H1 (cell line): ENCODE data around the gene PRKAR2A. TPM values are rescaled to one million over a fixed set of nuclear protein-coding genes. Genes with fewer than 3 reads are reported as not detected.

ENCODE experiments used
- CTCF ChIA-PET: fragments of 300-600 bp; sonication (Branson Sonifier 250); formaldehyde crosslinking; loops from one replicate; lab custom pipeline; 2021; ENCODE audit not compliant: partially characterized antibody; lab: Charles Lee
- POLR2A ChIA-PET: fragments of 300-600 bp; sonication (Branson Sonifier 250); formaldehyde crosslinking; loops from one replicate; lab custom pipeline; 2021; ENCODE audit warnings: inconsistent platforms; ENCODE audit not compliant: partially characterized antibody; lab: Charles Lee
- DNase-seq, 2 experiments: peaks; one replicate each; pipeline versions ENCODE4 v3.0.0 to v3.0.0-alpha.2; 2010 to 2022; ENCODE audit warnings: low spot score in 2 of 2, low read depth in 1 of 2, mixed read lengths in 1 of 2
- FAIRE-seq: peaks from 2 replicates; lab custom pipeline; 2011; peaks lifted over from hg19 to GRCh38; lab: Jason Lieb, UNC
- H2AFZ ChIP-seq: 2 replicates; pipeline ENCODE4 v1.8.1; 2012; ENCODE audit warnings: low read length, inconsistent platforms
- H2AK5ac ChIP-seq: 2 replicates; pipeline ENCODE4 v1.6.1; 2013; ENCODE audit warnings: low read depth, low read length
- H2BK120ac ChIP-seq: replicated peaks from 2 replicates; pipeline ENCODE3; 2013; ENCODE audit warnings: low read depth, low read length, inconsistent platforms
- H2BK12ac ChIP-seq: 2 replicates; pipeline ENCODE4 v1.6.1; 2013; ENCODE audit warnings: low read depth, low read length
- H2BK15ac ChIP-seq: 2 replicates; pipeline ENCODE4 v1.6.1; 2013; ENCODE audit warnings: low read length
- H2BK20ac ChIP-seq: 2 replicates; pipeline ENCODE4 v1.6.1; 2013; ENCODE audit warnings: low read length
- H2BK5ac ChIP-seq: 2 replicates; pipeline ENCODE4 v1.6.1; 2013; ENCODE audit warnings: low read depth, low read length
- H3K14ac ChIP-seq: 2 replicates; pipeline ENCODE4 v1.6.1; 2013; ENCODE audit warnings: inconsistent platforms; ENCODE audit not compliant: insufficient read length
- H3K18ac ChIP-seq: 2 replicates; pipeline ENCODE4 v1.6.1; 2013; ENCODE audit warnings: low read length; ENCODE audit errors: extremely low read depth
- H3K23ac ChIP-seq: 2 replicates; pipeline ENCODE4 v1.6.1; 2013; ENCODE audit warnings: inconsistent platforms; ENCODE audit not compliant: insufficient read length
- H3K23me2 ChIP-seq: 2 replicates; pipeline ENCODE4 v1.6.1; 2013; ENCODE audit warnings: low read depth, low read length
- H3K27ac ChIP-seq: 2 replicates; pipeline ENCODE4 v1.6.1; 2011; ENCODE audit warnings: low read depth, low read length, inconsistent platforms
- H3K27me3 ChIP-seq, 4 experiments: replicated peaks in 1 of 4; 1 replicate in 1 of 4; 2 replicates in 3 of 4; pipeline versions ENCODE4 v1.6.1 to v1.8.1; 2011 to 2013; ENCODE audit warnings: low read length in 3 of 4, mild to moderate bottlenecking in 3 of 4, inconsistent platforms in 2 of 4, mixed read lengths in 2 of 4, moderate library complexity in 1 of 4; ENCODE audit not compliant: control insufficient read depth in 3 of 4, insufficient read depth in 3 of 4; ENCODE audit errors: extremely low read depth in 1 of 4
- H3K36me3 ChIP-seq, 4 experiments: 2 replicates each; pipeline versions ENCODE4 v1.6.1 to v1.8.1; 2011 to 2013; ENCODE audit warnings: mild to moderate bottlenecking in 4 of 4, low read length in 3 of 4, moderate library complexity in 2 of 4, control low read depth in 1 of 4, inconsistent platforms in 1 of 4; ENCODE audit not compliant: insufficient read depth in 4 of 4, control insufficient read depth in 2 of 4
- H3K4ac ChIP-seq: replicated peaks from 2 replicates; pipeline ENCODE3; 2013; ENCODE audit warnings: low read length, low read depth, mixed read lengths, inconsistent platforms; ENCODE audit not compliant: insufficient read length
- H3K4me1 ChIP-seq, 4 experiments: replicated peaks in 1 of 4; 1 replicate in 1 of 4; 2 replicates in 3 of 4; pipeline versions ENCODE4 v1.6.1 to v1.8.1; 2011 to 2013; ENCODE audit warnings: low read length in 3 of 4, inconsistent platforms in 2 of 4, mixed read lengths in 1 of 4; ENCODE audit not compliant: insufficient read depth in 4 of 4, control insufficient read depth in 3 of 4
- H3K4me2 ChIP-seq, 2 experiments: 2 replicates each; pipeline versions ENCODE4 v1.6.1 to v1.8.1; 2011 to 2013; ENCODE audit warnings: low read depth in 2 of 2, low read length in 2 of 2, control low read depth in 1 of 2, inconsistent platforms in 1 of 2, mild to moderate bottlenecking in 1 of 2; ENCODE audit not compliant: insufficient read depth in 1 of 2
- H3K4me3 ChIP-seq, 4 experiments: fragments of 200-600, 300-600 bp in 1 of 4; sonication (generic), shearing (Covaris generic), sonication (Bioruptor Twin) in 1 of 4; 2 replicates each; pipeline versions ENCODE4 v1.5.1 to v1.8.1; 2011 to 2016; ENCODE audit warnings: low read length in 4 of 4, low read depth in 3 of 4, control low read depth in 2 of 4, inconsistent platforms in 2 of 4, mild to moderate bottlenecking in 2 of 4, mixed read lengths in 1 of 4, moderate library complexity in 1 of 4; ENCODE audit not compliant: insufficient read depth in 2 of 4; ENCODE audit errors: extremely low read depth in 1 of 4
- H3K56ac ChIP-seq: replicated peaks from 2 replicates; pipeline ENCODE3; 2013; ENCODE audit warnings: low read depth, mild to moderate bottlenecking, mixed read lengths, low read length, inconsistent platforms; ENCODE audit not compliant: insufficient read length
- H3K79me1 ChIP-seq: 2 replicates; pipeline ENCODE4 v1.6.1; 2013; ENCODE audit warnings: low read depth, low read length, control low read depth
- H3K79me2 ChIP-seq, 2 experiments: 2 replicates each; pipeline versions ENCODE4 v1.6.1 to v1.8.1; 2012 to 2013; ENCODE audit warnings: low read length in 2 of 2, mild to moderate bottlenecking in 2 of 2, inconsistent platforms in 1 of 2; ENCODE audit not compliant: insufficient read depth in 2 of 2, control insufficient read depth in 1 of 2
- H3K9ac ChIP-seq, 4 experiments: replicated peaks in 1 of 4; 1 replicate in 1 of 4; 2 replicates in 3 of 4; pipeline versions ENCODE4 v1.6.1 to v1.8.1; 2011 to 2013; ENCODE audit warnings: low read depth in 3 of 4, low read length in 3 of 4, control low read depth in 2 of 4, mild to moderate bottlenecking in 2 of 4, moderate library complexity in 2 of 4, inconsistent platforms in 1 of 4; ENCODE audit errors: extremely low read depth in 1 of 4
- H3K9me3 ChIP-seq, 2 experiments: 2 replicates each; pipeline versions ENCODE4 v1.6.1 to v1.8.1; 2012 to 2013; ENCODE audit warnings: mild to moderate bottlenecking in 2 of 2, moderate library complexity in 2 of 2, control low read depth in 1 of 2, inconsistent platforms in 1 of 2, low read depth in 1 of 2, low read length in 1 of 2, mixed read lengths in 1 of 2; ENCODE audit not compliant: insufficient read depth in 2 of 2
- H4K20me1 ChIP-seq, 2 experiments: replicated peaks in 1 of 2; 2 replicates each; pipeline versions ENCODE3 to v1.8.1; 2011 to 2013; ENCODE audit warnings: inconsistent platforms in 2 of 2, low read length in 2 of 2, mild to moderate bottlenecking in 1 of 2; ENCODE audit not compliant: insufficient read depth in 2 of 2, control insufficient read depth in 1 of 2
- H4K5ac ChIP-seq: 2 replicates; pipeline ENCODE4 v1.6.1; 2013; ENCODE audit warnings: low read length, low read depth, mixed read lengths, inconsistent platforms; ENCODE audit not compliant: insufficient read length
- H4K8ac ChIP-seq: 2 replicates; pipeline ENCODE4 v1.8.0; 2013; ENCODE audit warnings: mild to moderate bottlenecking, moderate library complexity, low read length, inconsistent platforms; ENCODE audit not compliant: insufficient read depth; ENCODE audit errors: extremely low read depth
- H4K91ac ChIP-seq: replicated peaks from 2 replicates; pipeline ENCODE3; 2013; ENCODE audit warnings: low read length, mixed read lengths, inconsistent platforms; ENCODE audit not compliant: insufficient read length
- WGBS, 2 experiments: shearing (Covaris generic) in 1 of 2; methylation state at CpG; one replicate each; pipeline versions ENCODE4 v1.1.6 to v1.1.7; 2013 to 2015; ENCODE audit warnings: low lambda C conversion rate in 2 of 2, mixed read lengths in 2 of 2, inconsistent platforms in 1 of 2, low coverage in 1 of 2, missing lambda C conversion rate in 1 of 2; ENCODE audit not compliant: insufficient replicate concordance in 2 of 2, insufficient coverage in 1 of 2, insufficient read length in 1 of 2; ENCODE audit errors: extremely low coverage in 1 of 2, missing lambda C conversion rate in 1 of 2; 5-methylcytosine and 5-hydroxymethylcytosine counted together
- polyA plus RNA-seq, 7 experiments: library from polyadenylated mRNA; depleted of rRNA in 3 of 7; stranded (reverse) in 5 of 7; unstranded in 2 of 7; fragments of >200 nt in 5 of 7; fragments of 200-250 nt in 2 of 7; gene quantifications; 1 replicate in 5 of 7; 2 replicates in 1 of 7; 4 replicates in 1 of 7; pipeline versions ENCODE4 v1.2.1 to v1.2.3, GENCODE V29; 2011 to 2013; ENCODE audit warnings: missing spikeins in 2 of 7, mixed read lengths in 2 of 7
- total RNA-seq: library from RNA; stranded (reverse); fragmentation: NEBNext Ultra II Directional; extraction: Animal tissue kit (Norgen Biotek cat#: 25700); gene quantifications from 2 replicates; pipeline ENCODE4 v1.2.1, GENCODE V29; 2021
- TF ChIP-seq, protein P1 (sequence below), 3 experiments: IDR thresholded peaks; 1 replicate in 2 of 3; 2 replicates in 1 of 3; pipeline versions ENCODE4 v1.5.1 to v1.6.1; 2011; ENCODE audit warnings: low read length in 3 of 3, mild to moderate bottlenecking in 3 of 3, inconsistent platforms in 2 of 3, low read depth in 1 of 3, moderate library complexity in 1 of 3; ENCODE audit not compliant: insufficient read depth in 1 of 3; ENCODE audit errors: control extremely low read depth in 1 of 3

PRKAR2A gene
- total and polyA plus RNA-seq, 2 of the 8 experiments (the other 6 are each of a cell fraction or from before 2014, with no cell fraction given): 6.3 to 42.4 TPM

DNA sequence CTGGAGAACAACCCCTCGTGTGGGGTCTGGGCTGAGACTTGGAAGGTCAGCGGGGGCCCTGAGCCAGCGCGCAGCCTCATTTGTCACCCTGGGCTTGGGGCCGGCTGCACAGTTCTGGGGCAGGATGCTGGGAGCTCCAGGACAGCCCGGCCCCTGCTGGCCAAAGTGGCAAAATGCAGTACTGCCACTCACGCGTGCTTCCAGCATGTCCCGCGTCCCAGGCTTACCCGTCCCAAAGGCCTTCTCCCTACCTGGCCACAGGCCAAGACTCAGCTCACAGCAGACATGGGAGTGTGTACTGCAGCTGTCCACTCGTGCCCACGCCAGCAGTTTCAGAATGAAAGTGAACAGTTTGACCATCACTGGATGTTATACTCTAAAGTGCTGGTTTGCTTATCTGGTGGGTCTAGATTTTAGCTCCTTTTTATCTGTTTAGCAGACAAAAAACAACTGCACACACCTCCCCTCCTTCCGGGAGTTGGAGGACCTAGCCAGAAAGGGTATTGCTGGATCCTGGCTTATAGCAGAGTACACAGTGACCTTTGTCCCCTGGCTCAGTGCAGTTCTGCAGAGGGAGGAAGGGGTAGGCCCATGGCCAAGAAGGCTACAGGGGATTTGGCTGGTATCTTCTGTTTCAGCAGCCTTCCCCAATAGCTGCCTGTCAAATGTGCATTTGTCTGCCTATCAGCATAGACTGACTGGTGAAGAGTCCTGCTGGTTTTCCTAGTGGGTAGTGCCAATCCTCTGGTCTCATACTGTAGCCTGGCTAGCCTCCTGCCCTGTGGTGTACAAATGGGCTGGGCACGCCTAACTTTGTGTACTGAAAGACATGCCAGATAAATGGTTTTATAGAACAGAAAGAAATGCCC, 107.5 kb downstream of the PRKAR2A start:
- Histone ChIP-seq H4K5ac (no peak overlapping the region), H3K4ac (no peak overlapping the region), H3K23me2 (no peaks in the 10 kb centered on the region), H3K36me3 (no peaks in the 10 kb centered on the region), H4K20me1 (no peaks in the 10 kb centered on the region), H3K9ac (no peak overlapping the region), H3K18ac (no peak overlapping the region), H3K79me1 (no peaks in the 10 kb centered on the region), H3K56ac (no peak overlapping the region), H3K4me1 (peaks cover 0 to 4% (median 0%) of the 10 kb centered on the region in 4 experiments; a peak in 2 of 7 replicates), H3K79me2 (no peaks in the 10 kb centered on the region), H2BK15ac (peak overlapping the region; percentile 36), H2AFZ (peak overlapping the region; percentile 93), H2BK5ac (peak overlapping the region; percentile 22; the same call in 1 of the 2 replicates), H3K27ac (no peak overlapping the region), H3K14ac (no peak overlapping the region), H4K8ac (peak overlapping the region; percentile 78; the same call in 1 of the 2 replicates), H3K4me2 (no peak overlapping the region), H3K23ac (no peak overlapping the region), H3K27me3 (no peaks in the 10 kb centered on the region; a peak in 1 of 7 replicates), H2BK120ac (no peak overlapping the region), H3K4me3 (no peak overlapping the region), H2AK5ac (no peak overlapping the region; the same call in 1 of the 2 replicates), H2BK20ac (no peak overlapping the region), H2BK12ac (0 out of 2 replicates have a peak overlapping the region, but pooled peaks have one; percentile 1), H3K9me3 (no peaks in the 10 kb centered on the region), H4K91ac (no peak overlapping the region)
- peak; percentile 41 to 87 for DNase-seq
- peak; percentile 50 for FAIRE-seq
- ChIA-PET CTCF (interaction anchor here (0.5 to 6.1 kb wide), 69 partner anchors 9 to 704 kb away, joined by 3 to 75 read pairs (median 5); partner anchors contain the start of genes ARIH2, CELSR3, IP6K2 and SLC25A20), POLR2A (interaction anchor here (0.7 to 3.6 kb wide), 11 partner anchors 10 to 267 kb away, joined by 3 to 26 read pairs (median 4); partner anchors contain the start of genes ARIH2, IP6K2 and WDR6)
- WGBS, 2 experiments: 40% methylated on average over 15 of the region's 15 CpGs; no CpG with 5 or more reads in 1 of the 2 experiments
- TF ChIP-seq, protein P1, sequence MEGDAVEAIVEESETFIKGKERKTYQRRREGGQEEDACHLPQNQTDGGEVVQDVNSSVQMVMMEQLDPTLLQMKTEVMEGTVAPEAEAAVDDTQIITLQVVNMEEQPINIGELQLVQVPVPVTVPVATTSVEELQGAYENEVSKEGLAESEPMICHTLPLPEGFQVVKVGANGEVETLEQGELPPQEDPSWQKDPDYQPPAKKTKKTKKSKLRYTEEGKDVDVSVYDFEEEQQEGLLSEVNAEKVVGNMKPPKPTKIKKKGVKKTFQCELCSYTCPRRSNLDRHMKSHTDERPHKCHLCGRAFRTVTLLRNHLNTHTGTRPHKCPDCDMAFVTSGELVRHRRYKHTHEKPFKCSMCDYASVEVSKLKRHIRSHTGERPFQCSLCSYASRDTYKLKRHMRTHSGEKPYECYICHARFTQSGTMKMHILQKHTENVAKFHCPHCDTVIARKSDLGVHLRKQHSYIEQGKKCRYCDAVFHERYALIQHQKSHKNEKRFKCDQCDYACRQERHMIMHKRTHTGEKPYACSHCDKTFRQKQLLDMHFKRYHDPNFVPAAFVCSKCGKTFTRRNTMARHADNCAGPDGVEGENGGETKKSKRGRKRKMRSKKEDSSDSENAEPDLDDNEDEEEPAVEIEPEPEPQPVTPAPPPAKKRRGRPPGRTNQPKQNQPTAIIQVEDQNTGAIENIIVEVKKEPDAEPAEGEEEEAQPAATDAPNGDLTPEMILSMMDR (IDR thresholded peaks at IDR 0.05; ENCODE audit: control extremely low read depth in 1 of 3, insufficient read depth in 1 of 3, low read depth in 1 of 3, low read length in 3 of 3): peak; percentile 75 to 95 (median 91)
